Neuronal stem cell (in vitro differentiated cells): Measurements from ENCODE around the gene ETS1.

Source experiments
- DNase-seq: peaks from one replicate; pipeline ENCODE4 v3.0.0-alpha.2; 2013; ENCODE audit warnings: low spot score
- H2AFZ ChIP-seq: one replicate; pipeline ENCODE4 v1.6.1; 2013; ENCODE audit warnings: mild to moderate bottlenecking, low read length, inconsistent platforms
- H2AK5ac ChIP-seq: 2 replicates; pipeline ENCODE4 v1.6.1; 2013; ENCODE audit warnings: low read depth, mild to moderate bottlenecking, inconsistent platforms, low read length, moderate library complexity, mixed read lengths
- H2BK120ac ChIP-seq: 2 replicates; pipeline ENCODE4 v1.6.1; 2013; ENCODE audit warnings: low read depth, mild to moderate bottlenecking, inconsistent platforms, low read length, moderate library complexity, mixed read lengths
- H2BK12ac ChIP-seq: one replicate; pipeline ENCODE4 v1.6.1; 2013; ENCODE audit warnings: low read length, inconsistent platforms
- H2BK15ac ChIP-seq: 2 replicates; pipeline ENCODE4 v1.6.1; 2013; ENCODE audit warnings: mild to moderate bottlenecking, low read length, inconsistent platforms, mixed read lengths
- H2BK5ac ChIP-seq: one replicate; pipeline ENCODE4 v1.6.1; 2013; ENCODE audit warnings: inconsistent platforms, mild to moderate bottlenecking, low read length, moderate library complexity
- H3K14ac ChIP-seq: one replicate; pipeline ENCODE4 v1.6.1; 2013; ENCODE audit warnings: low read length, inconsistent platforms
- H3K18ac ChIP-seq: 2 replicates; pipeline ENCODE4 v1.6.1; 2013; ENCODE audit warnings: low read length, inconsistent platforms
- H3K23ac ChIP-seq: 2 replicates; pipeline ENCODE4 v1.6.1; 2013; ENCODE audit warnings: low read depth, mild to moderate bottlenecking, mixed read lengths, low read length, inconsistent platforms; ENCODE audit not compliant: poor library complexity
- H3K27ac ChIP-seq: replicated peaks from 3 replicates; pipeline ENCODE4 v1.5.1; 2013; ENCODE audit warnings: low read length, inconsistent platforms
- H3K27me3 ChIP-seq, 3 experiments: 2 replicates each; pipeline ENCODE4 v1.6.1; 2013; ENCODE audit warnings: low read length in 3 of 3, mild to moderate bottlenecking in 2 of 3, inconsistent platforms in 1 of 3, low read depth in 1 of 3, mixed read lengths in 1 of 3, moderate library complexity in 1 of 3; ENCODE audit not compliant: control insufficient read depth in 3 of 3, insufficient read depth in 3 of 3
- H3K36me3 ChIP-seq, 2 donors: replicated peaks in 1 of 2; 2 replicates each; pipeline ENCODE4 v1.6.1; 2013; ENCODE audit warnings: low read length in 2 of 2; ENCODE audit not compliant: control insufficient read depth in 2 of 2, insufficient read depth in 2 of 2
- H3K4ac ChIP-seq: 2 replicates; pipeline ENCODE4 v1.6.1; 2013; ENCODE audit warnings: inconsistent platforms, mild to moderate bottlenecking, low read length, moderate library complexity
- H3K4me1 ChIP-seq, 2 donors: 1 replicate in 1 of 2; 2 replicates in 1 of 2; pipeline ENCODE4 v1.6.1; 2013; ENCODE audit warnings: low read length in 2 of 2, low read depth in 1 of 2; ENCODE audit not compliant: control insufficient read depth in 2 of 2, insufficient read depth in 1 of 2
- H3K4me2 ChIP-seq: one replicate; pipeline ENCODE4 v1.6.1; 2013; ENCODE audit warnings: mild to moderate bottlenecking, low read length, inconsistent platforms; ENCODE audit not compliant: insufficient read depth, poor library complexity, severe bottlenecking
- H3K4me3 ChIP-seq, 2 donors: 2 replicates each; pipeline ENCODE4 v1.5.1; 2013; ENCODE audit warnings: low read length in 2 of 2, mild to moderate bottlenecking in 2 of 2, inconsistent platforms in 1 of 2, moderate library complexity in 1 of 2
- H3K79me1 ChIP-seq: one replicate; pipeline ENCODE4 v1.6.1; 2013; ENCODE audit warnings: low read depth, mild to moderate bottlenecking, inconsistent platforms, low read length, moderate library complexity
- H3K9ac ChIP-seq: one replicate; pipeline ENCODE4 v1.6.1; 2013; ENCODE audit warnings: mild to moderate bottlenecking, low read depth, low read length, inconsistent platforms; ENCODE audit not compliant: poor library complexity
- H3K9me3 ChIP-seq, 2 donors: replicated peaks in 1 of 2; 2 replicates each; pipeline versions ENCODE3 to v1.6.1; 2013; ENCODE audit warnings: low read length in 2 of 2, mild to moderate bottlenecking in 2 of 2, inconsistent platforms in 1 of 2, low read depth in 1 of 2, mixed read lengths in 1 of 2, moderate library complexity in 1 of 2; ENCODE audit not compliant: control insufficient read depth in 2 of 2, insufficient read depth in 1 of 2
- H4K8ac ChIP-seq: one replicate; pipeline ENCODE4 v1.6.1; 2013; ENCODE audit warnings: low read depth, mild to moderate bottlenecking, inconsistent platforms, low read length, moderate library complexity
- H4K91ac ChIP-seq: one replicate; pipeline ENCODE4 v1.6.1; 2013; ENCODE audit warnings: low read length, low read depth, mild to moderate bottlenecking, inconsistent platforms; ENCODE audit not compliant: poor library complexity
- WGBS, 2 donors: extraction: QIAGEN DNeasy Blood & Tissue Kit; methylation state at CpG; one replicate each; pipeline ENCODE4 v1.1.7; 2013; ENCODE audit warnings: missing lambda C conversion rate in 2 of 2, mixed read lengths in 1 of 2; ENCODE audit not compliant: insufficient read length in 2 of 2, insufficient replicate concordance in 1 of 2; ENCODE audit errors: extremely low coverage in 2 of 2; 5-methylcytosine and 5-hydroxymethylcytosine counted together

The ETS1 gene

DNA sequence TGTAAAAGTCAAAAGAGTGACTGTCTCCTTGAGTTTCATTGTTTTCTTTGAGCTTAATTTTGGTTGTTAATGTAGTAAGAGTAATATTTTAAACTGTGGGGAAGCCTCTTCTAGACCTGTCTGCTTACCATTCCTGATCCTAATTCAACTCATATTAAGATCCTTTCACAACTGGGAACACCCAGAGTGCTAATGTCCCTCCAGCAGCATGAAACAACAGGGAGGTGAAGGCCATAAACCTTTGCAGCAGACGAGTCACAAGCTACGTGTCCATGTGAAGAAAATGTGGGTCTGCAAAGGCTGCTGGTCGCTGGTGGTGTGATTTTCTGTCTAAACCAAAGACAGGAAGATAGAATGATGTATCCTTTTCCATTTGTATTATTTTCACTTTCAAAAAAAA is 152.5 kb downstream of the ETS1 start:
- H3K27ac ChIP-seq: no peak overlapping the region
- H2BK15ac ChIP-seq: no peak overlapping the region
- peaks cover 0 to 2% of the 10 kb centered on the region in 2 donors for H3K4me1 ChIP-seq
- H3K18ac ChIP-seq: no peak overlapping the region
- no peaks in the 10 kb centered on the region for H3K79me1 ChIP-seq
- no peak overlapping the region for H3K9ac ChIP-seq
- H2BK5ac ChIP-seq: no peak overlapping the region
- H4K91ac ChIP-seq: no peak overlapping the region
- H3K23ac ChIP-seq: no peak overlapping the region
- no peak overlapping the region for H3K4ac ChIP-seq
- no peak overlapping the region for H3K4me3 ChIP-seq
- no peak overlapping the region for H3K4me2 ChIP-seq
- no peaks in the 10 kb centered on the region for H3K9me3 ChIP-seq
- H3K36me3 ChIP-seq: no peaks in the 10 kb centered on the region
- no CpG with 5 or more reads among the region's 3 CpGs for WGBS, 2 donors
- no peak overlapping the region for H3K14ac ChIP-seq
- no peaks in the 10 kb centered on the region for H3K27me3 ChIP-seq
- no peak overlapping the region for H2BK12ac ChIP-seq
- H4K8ac ChIP-seq: no peak overlapping the region
- peak overlapping the region; percentile 9 for H2AFZ ChIP-seq
- no peak overlapping the region for H2AK5ac ChIP-seq
- H2BK120ac ChIP-seq: no peak overlapping the region
- no peak for DNase-seq

DNA sequence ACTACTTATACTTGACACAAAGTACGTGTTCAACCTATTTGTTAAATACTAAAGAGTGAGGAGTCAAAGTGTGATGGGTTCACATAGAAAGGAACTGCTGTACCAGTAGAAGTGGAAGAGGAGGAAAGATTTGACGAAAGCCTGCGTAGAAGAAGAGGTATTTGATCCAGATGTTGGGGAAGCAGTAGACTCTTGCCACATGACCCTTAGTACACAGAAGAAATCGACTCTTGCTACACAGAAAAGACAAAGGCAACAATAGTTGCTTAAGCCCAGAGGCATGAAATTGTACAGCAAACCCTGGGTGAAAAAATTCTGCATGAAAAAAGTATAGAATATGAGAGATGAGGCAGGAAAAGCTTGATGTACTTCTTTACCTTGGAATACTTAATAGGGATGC is 152.9 kb downstream of the ETS1 start:
- Histone ChIP-seq H2AK5ac (no peak overlapping the region), H4K91ac (no peak overlapping the region), H3K27me3 (no peaks in the 10 kb centered on the region), H3K14ac (no peak overlapping the region), H2BK120ac (no peak overlapping the region), H3K4ac (no peak overlapping the region), H3K9me3 (no peaks in the 10 kb centered on the region), H3K4me2 (no peak overlapping the region), H3K9ac (no peak overlapping the region), H3K4me3 (no peak overlapping the region), H2BK12ac (no peak overlapping the region), H2AFZ (no peak overlapping the region), H3K18ac (no peak overlapping the region), H2BK5ac (no peak overlapping the region), H3K23ac (no peak overlapping the region), H3K27ac (no peak overlapping the region), H3K36me3 (no peaks in the 10 kb centered on the region), H3K4me1 (peaks cover 0 to 2% of the 10 kb centered on the region in 2 donors), H3K79me1 (no peaks in the 10 kb centered on the region), H2BK15ac (no peak overlapping the region), H4K8ac (no peak overlapping the region)
- no peak for DNase-seq
- no CpG with 5 or more reads among the region's 4 CpGs for WGBS, 2 donors

DNA sequence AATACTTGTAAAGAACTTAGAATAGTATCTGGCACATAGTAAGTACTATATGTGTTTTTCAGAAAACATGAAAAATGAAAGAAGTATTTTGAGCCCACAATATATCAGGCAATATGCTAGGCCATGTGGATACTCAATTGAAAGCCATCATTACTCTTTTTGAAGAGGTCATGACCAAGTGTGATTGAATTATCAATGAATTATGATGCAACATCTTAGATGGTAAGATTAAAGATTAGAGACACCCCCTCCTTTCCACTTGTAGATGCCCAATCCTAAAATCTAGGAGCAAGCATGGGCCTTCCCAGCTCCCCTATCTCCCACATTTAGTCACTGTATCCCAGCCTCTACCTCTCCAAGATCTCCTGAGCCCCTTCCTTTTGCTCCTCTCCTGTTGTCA is 154.4 kb downstream of the ETS1 start:
- H3K27me3 ChIP-seq: no peaks in the 10 kb centered on the region

DNA sequence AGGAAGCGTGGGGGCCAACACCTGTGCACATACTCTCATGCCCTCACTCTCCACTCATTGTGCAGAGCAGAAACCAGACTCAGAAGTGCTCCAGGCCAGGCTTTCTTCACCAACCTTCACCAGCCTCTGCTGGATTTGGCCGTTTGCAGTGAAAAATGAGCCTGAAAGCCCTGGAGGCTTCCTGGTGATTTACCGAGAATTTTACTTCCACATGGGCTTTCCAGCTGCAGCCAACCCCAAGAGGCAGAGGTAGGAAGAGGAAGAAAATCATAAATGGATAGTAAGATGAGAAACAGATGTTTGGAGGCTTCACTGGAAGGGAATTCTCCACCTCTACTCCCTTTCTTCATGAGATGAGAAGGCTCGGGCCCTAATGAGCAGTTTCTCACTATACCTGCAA is 155.4 kb downstream of the ETS1 start:
- H3K9ac ChIP-seq: no peak overlapping the region
- no peak overlapping the region for H3K4me2 ChIP-seq
- H3K4ac ChIP-seq: no peak overlapping the region
- no peak overlapping the region for H3K4me3 ChIP-seq
- no peaks in the 10 kb centered on the region for H3K79me1 ChIP-seq
- no peaks in the 10 kb centered on the region for H3K36me3 ChIP-seq
- H3K14ac ChIP-seq: no peak overlapping the region
- no peak overlapping the region for H2BK5ac ChIP-seq
- no peak overlapping the region for H2AK5ac ChIP-seq
- no peak overlapping the region for H2BK15ac ChIP-seq
- no peak overlapping the region for H4K91ac ChIP-seq
- H3K4me1 ChIP-seq: peaks cover 4 to 10% of the 10 kb centered on the region in 2 donors
- H3K27ac ChIP-seq: no peak overlapping the region
- H2BK120ac ChIP-seq: no peak overlapping the region
- H3K27me3 ChIP-seq: no peaks in the 10 kb centered on the region
- H3K9me3 ChIP-seq: no peaks in the 10 kb centered on the region
- no CpG with 5 or more reads among the region's 4 CpGs for WGBS, 2 donors
- no peak overlapping the region for H4K8ac ChIP-seq
- no peak for DNase-seq
- no peak overlapping the region for H3K18ac ChIP-seq
- no peak overlapping the region for H2BK12ac ChIP-seq
- H2AFZ ChIP-seq: no peak overlapping the region
- H3K23ac ChIP-seq: no peak overlapping the region

More for the DNA sequence above, 154.4 kb downstream of the ETS1 start:
- no peak overlapping the region for H2BK15ac ChIP-seq
- H3K4me3 ChIP-seq: no peak overlapping the region
- H2BK5ac ChIP-seq: no peak overlapping the region
- no peak overlapping the region for H2AK5ac ChIP-seq
- H4K8ac ChIP-seq: no peak overlapping the region
- H4K91ac ChIP-seq: no peak overlapping the region
- H3K18ac ChIP-seq: no peak overlapping the region
- H3K36me3 ChIP-seq: no peaks in the 10 kb centered on the region
- peaks cover 4 to 10% of the 10 kb centered on the region in 2 donors for H3K4me1 ChIP-seq
- H3K14ac ChIP-seq: no peak overlapping the region
- no peak overlapping the region for H2BK120ac ChIP-seq
- no peak overlapping the region for H3K27ac ChIP-seq
- H3K79me1 ChIP-seq: no peaks in the 10 kb centered on the region
- no peak for DNase-seq
- no peak overlapping the region for H2BK12ac ChIP-seq
- H2AFZ ChIP-seq: no peak overlapping the region
- H3K9me3 ChIP-seq: no peaks in the 10 kb centered on the region
- H3K4me2 ChIP-seq: no peak overlapping the region
- H3K9ac ChIP-seq: no peak overlapping the region
- H3K23ac ChIP-seq: no peak overlapping the region
- no peak overlapping the region for H3K4ac ChIP-seq
